HG02763 (cell line): Measurements from ENCODE around the gene ROS1.
"Not testable (repeated sequence)": the region's sequence is repeated elsewhere in the genome, so short reads cannot be mapped to it uniquely, and the experiment has no call there.

ENCODE experiments used
- ATAC-seq: cut with Tn5 transposase; IDR thresholded peaks from one replicate; pipeline ENCODE4 v1.9.1; 2021; ENCODE audit warnings: mild to moderate bottlenecking, moderate library complexity; ENCODE audit not compliant: unreplicated experiment

The ROS1 gene

DNA sequence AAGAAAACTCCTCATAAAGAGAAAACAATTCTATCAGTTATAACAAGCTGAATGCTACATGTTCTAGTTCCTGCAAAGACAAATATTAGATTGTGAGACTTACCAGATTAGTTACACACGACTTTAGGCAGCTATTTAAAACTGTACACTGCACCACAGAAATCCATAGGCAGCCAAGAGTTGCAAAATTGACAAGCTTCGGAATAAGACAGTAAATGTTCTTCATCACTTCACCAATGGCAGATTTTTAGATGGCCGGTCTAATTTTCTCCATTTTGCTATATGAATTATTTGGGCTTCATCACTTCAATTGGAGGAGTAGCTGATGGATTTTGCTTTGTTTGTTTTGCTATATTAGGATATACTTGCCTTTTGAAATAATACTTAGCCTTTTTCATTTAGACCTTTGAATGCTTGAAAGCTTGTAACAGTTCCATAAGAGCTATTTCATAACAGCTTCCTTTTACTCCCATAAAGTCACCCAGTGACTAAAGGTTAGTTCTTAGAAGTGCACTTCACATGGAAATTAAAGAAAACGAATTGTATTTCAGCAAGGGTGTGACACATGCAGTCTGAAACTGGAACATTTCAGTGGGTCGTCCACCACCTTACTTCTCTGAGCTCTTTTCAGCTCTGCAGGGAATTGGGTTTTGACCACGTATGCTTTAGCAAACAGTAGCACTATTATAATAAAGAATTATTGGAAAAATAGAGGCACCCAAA, at the start of gene ROS1:
TSS of gene ROS1 (minus strand) at position 512 of the 723 bp plus-strand sequence. CDS start at position 226, 286 bp downstream.
- ATAC-seq: no peak

DNA sequence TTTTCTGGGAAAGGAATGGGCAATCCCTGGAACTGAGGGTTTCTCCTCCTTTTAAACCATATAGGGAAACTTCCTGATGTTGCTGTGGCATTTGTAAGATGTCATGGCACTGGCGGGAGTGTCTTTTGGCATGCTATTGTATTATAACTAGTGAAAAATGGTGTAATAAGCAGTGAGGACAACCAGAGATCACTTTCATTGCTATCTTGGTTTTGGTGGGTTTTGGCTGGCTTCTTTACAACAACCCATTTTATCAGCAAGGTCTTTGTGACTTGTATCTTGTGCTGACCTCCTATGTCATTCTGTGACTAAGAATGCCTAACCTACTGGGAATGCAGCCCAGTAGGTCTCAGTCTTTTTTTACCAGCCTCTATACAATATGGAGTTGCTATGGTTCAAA, 47.7 kb upstream of the ROS1 start:
- ATAC-seq: no peak

DNA sequence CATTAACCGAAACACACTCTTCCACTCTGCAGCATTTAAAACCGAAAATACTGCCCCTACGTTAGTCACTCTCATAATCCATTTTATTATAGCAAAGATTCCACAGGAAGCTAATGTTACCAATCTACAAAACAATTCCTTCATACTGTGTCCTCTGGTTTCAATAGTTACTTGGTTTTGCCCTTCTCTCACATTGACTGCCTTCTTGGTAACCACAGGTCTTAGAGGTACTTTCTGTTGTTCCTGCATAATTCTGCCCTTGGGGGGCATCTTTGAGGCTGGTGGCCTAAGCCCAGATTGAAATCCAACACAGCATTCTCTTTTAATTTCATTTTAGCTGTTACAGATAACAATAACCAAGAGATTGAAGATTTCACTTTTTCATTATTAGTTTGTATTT, 46.9 kb upstream of the ROS1 start:
- ATAC-seq: no peak

DNA sequence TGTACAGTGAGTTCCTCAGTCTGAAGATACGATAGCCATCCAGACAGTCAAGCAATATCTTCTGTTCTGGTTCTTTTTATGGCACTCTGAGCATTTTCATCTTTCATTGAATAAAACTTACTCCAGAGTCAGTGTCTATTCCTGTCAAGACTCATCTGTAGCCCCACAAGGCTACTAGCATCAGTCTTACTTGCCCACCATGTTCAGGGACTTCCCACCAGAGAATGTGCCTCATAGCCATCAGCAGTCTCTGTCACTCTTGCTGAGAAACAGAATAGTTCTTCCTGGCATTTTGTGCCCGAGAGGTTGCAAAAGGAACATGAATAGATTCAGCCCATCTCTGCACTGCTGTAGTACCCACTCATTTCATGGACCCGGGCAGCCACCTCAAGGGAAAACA, 44.0 kb upstream of the ROS1 start:
- ATAC-seq: no peak

DNA sequence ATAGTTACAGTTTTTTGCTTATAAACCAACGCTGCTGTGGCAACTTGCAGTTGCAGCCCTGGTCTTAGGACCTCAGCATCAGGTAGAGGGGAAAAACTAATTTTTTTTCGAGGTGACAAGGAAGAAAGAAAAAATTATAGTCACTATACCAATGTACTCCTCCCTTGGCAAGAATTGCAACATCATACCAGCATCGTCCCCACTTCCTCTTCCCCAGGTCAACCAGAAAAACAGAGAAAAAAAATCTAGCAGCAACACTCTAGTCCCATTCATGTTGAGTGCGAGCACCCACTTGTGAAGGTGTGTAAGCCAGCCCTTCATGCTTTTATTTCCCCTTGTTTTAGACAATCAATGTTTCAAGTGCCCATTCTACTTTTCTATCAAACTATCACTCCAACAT, 43.6 kb upstream of the ROS1 start:
- ATAC-seq: no peak

GRCh38 chr6:117468527-117468926, 42.8 kb upstream of the ROS1 start:
- ATAC-seq: not testable (repeated sequence)

DNA sequence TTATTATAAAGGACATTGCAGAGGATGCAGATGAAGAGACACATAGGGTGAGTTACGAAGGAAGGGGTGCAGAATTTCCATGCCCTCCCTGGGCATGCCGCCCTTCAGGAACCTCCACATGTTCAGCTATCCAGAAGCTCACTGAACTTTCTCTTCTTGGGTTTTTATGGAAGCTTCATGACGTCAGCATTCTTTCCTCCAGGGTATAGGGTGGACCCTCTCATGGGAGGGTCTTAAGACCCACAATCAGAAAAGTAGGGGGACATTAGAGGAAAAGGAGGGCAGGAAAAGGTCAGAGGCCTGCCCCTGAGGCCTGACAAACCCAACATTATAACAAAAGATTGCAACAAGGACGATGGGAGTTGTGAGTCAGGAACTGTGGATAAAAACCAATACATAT, 42.1 kb upstream of the ROS1 start:
- ATAC-seq: no peak

DNA sequence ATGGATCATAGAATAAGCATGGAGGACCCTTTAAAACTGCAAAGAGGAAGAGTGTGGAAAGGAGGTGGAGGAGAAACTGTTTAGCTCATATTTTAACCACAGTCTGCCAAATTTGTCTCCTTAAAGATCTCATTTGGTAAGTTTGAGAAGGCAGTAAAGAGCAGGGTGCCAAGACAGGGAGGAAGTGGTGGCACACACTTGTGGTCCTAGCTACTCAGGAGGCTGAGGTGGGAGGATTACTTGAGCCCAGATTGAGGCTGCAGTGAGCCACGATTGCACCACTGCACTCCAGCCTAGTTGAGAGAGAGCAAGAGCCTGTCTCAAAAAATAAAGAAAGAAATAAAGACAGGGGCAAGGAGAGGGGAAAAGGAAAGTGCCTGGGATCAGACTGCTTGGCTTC, 39.9 kb upstream of the ROS1 start:
- no peak for ATAC-seq

- no peak for ATAC-seq
Observed at GRCh38 chr6:117464700-117465099, 39.0 kb upstream of the ROS1 start.

GRCh38 chr6:117463762-117464665, 38.3 kb upstream of the ROS1 start:
- ATAC-seq: no peak

- ATAC-seq: no peak
Observed at GRCh38 chr6:117459204-117459944, 33.6 kb upstream of the ROS1 start.

DNA sequence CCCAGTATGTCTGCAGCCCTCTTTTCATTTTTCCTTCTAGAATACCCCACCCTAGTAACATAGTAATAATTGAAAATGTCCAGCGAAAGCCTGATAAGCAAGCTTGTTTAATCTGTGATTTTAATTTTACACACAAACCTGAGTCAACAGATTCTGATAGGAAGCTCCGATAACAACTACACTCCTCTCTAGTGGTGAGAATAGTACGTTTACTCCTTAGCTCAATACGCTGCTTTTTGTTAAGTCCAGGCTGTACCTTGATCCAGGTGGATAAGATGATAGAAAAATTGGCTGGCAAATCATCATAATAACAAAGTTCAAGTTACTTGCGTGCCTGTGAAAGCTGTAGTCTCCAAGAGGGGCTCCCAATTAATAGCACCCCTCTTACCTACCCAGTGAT, 31.3 kb upstream of the ROS1 start:
- ATAC-seq: no peak

GRCh38 chr6:117456250-117456649, 30.5 kb upstream of the ROS1 start:
- no peak for ATAC-seq

DNA sequence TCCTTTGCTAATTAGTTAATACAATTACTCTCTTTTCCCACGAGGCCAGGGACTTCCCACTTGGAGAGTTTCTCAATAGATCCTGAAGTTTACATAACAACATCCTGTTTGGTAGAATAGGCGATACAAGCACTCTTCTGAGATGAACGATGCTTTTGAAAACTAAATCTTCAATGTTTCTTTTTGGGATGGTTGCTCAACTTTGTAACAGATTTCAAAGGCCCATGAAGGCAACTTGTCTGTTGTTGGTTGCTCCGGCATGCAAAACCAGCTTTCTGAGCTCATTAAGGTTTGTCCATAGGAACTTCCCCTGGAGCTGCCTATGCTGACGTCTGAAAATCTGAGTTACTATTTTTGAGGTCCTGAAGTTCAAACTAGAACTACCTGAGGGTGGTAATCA, 25.9 kb upstream of the ROS1 start:
- no peak for ATAC-seq

DNA sequence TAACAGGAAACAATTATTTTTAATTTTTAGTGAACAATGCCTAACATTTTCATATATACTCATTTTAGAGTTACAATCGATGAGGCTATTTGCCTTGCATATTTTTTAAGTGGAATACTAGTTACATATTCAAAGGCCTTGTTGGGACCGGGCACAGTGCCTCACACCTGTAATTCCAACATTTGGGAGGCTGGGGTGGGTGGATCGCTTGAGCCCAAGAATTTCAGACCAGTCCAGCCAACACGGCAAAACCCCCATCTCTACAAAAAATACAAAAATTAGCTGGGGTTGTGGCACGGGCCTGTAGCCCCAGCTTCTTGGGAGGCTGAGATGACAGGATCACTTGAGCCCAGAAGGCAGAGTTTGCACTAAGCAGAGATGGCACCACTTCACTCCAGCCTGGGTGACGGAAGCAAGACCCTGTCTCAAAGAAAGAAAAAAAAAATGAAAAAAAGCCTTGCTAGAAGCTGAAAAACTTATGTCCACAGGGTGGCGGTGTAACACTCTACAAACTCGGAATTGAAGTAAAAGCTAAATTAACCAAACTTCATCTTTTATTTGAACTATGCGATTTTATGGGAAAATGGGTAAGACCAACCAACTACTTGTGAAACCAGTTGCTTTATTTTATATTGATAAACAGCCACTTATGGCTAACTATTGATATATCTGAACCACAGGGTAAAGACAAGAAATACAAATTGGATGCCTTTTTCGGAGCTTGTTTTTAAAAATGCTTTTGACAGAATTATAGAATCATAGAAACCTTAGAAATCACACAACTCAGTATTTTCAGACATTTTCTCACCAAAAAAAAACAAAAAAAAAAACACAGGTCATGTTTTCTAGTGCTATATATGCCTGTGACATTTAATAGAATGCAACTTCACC, 24.1 kb upstream of the ROS1 start:
- ATAC-seq: no peak

DNA sequence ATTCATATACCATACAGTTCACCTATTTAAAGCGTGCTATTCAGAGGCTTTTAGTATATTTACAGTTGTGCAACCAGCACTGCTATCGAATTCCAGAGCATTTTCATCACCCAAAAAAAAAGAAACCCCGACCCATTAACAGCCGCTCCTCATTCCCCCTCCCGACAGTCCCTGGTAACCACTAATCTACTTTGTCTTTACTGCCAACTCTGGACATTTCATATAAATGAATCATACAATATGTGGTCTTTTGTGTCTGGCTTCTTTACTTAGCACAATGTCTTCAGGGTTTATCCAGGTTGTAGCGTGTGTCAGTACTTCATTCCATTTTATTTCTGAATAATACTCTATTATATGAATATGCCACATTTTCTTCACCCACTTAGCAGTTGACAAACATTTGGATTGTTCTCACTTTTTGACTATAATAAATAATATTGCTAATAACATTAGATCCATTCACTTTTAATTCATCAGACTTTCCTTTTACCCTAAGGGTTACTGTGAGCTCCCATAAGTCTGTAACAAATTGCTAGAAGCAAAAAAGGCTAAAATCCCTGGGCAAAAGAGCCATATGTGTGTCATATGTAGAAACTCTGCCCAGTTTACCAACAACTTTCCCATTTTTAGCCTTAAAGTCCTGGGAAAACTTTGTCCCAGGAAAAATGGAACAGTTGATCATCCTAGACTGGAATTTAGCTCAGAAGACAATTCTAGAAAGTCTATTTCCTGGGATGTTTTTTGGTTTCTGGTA, 23.2 kb upstream of the ROS1 start:
- no peak for ATAC-seq

GRCh38 chr6:117448011-117448410, 22.3 kb upstream of the ROS1 start:
- ATAC-seq: no peak

- no peak for ATAC-seq
Observed at GRCh38 chr6:117446861-117447260, 21.1 kb upstream of the ROS1 start.

GRCh38 chr6:117444600-117444999, 18.9 kb upstream of the ROS1 start:
- no peak for ATAC-seq

- not testable (repeated sequence) for ATAC-seq
Observed at GRCh38 chr6:117442313-117442712, 16.6 kb upstream of the ROS1 start.
